ENCODE measurements around the gene SETD7.
"Not testable (repeated sequence)": the region's sequence is repeated elsewhere in the genome, so short reads cannot be mapped to it uniquely, and the experiment has no call there.

The SETD7 gene

DNA sequence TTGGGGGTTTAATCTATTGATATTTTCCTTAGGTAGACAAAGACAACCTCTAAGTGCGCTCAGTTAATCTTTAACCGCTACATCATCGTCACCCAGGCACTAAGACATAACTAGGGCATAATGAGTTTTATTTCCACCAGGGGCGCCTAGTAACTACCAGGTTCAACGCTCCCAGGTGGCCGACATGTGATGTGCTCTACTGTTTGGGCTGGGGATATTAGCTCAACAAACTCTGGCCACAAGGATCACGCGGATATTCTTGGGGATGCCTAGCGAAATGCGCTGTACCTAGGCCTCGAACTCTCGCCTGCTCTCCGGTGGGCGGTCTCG lies 103.0 kb downstream of the SETD7 start:
- DNase-seq (ENCODE audit: extremely low spot score), result peak; percentile 53
- ChIA-PET POLR2A (interaction anchor here (0.6 to 4.4 kb wide), 22 partner anchors 9 to 404 kb away, joined by 3 to 27 read pairs (median 4); partner anchors contain the start of genes MGARP, MGST2, NAA15 and NDUFC1), CTCF (interaction anchor here (0.6 to 1.6 kb wide), 8 partner anchors 29 to 977 kb away, joined by 3 to 7 read pairs (median 3); partner anchors contain the start of gene MGST2)
- TF ChIP-seq SUZ12 (IDR thresholded peaks at IDR 0.05) (no peak), ARNT (IDR thresholded peaks at IDR 0.05) (no peak), CTBP1 (IDR thresholded peaks at IDR 0.05; ENCODE audit: borderline replicate concordance) (no peak), BHLHE40 (IDR thresholded peaks at IDR 0.05; ENCODE audit: borderline replicate concordance) (no peak), L3MBTL2 (conservative IDR thresholded peaks at IDR 0.05) (no peak), HDGF (IDR thresholded peaks at IDR 0.05; ENCODE audit: borderline replicate concordance) (no peak), ZNF384 (IDR thresholded peaks at IDR 0.05) (no peak), ELF4 (IDR thresholded peaks at IDR 0.05) (no peak), FOXA1 (IDR thresholded peaks at IDR 0.05) (no peak), LEF1 (IDR thresholded peaks at IDR 0.05; ENCODE audit: borderline replicate concordance) (no peak), FOXK2 (IDR thresholded peaks at IDR 0.05) (no peak), FOXM1 (IDR thresholded peaks at IDR 0.05; ENCODE audit: borderline replicate concordance) (no peak), SP1 (IDR thresholded peaks at IDR 0.05) (no peak), TARDBP (IDR thresholded peaks at IDR 0.05) (no peak), NFRKB (IDR thresholded peaks at IDR 0.05) (no peak)
- TF ChIP-seq, protein P1, sequence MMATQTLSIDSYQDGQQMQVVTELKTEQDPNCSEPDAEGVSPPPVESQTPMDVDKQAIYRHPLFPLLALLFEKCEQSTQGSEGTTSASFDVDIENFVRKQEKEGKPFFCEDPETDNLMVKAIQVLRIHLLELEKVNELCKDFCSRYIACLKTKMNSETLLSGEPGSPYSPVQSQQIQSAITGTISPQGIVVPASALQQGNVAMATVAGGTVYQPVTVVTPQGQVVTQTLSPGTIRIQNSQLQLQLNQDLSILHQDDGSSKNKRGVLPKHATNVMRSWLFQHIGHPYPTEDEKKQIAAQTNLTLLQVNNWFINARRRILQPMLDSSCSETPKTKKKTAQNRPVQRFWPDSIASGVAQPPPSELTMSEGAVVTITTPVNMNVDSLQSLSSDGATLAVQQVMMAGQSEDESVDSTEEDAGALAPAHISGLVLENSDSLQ (IDR thresholded peaks at IDR 0.05), result no peak

GRCh38 chr4:139451997-139452396 lies 104.0 kb downstream of the SETD7 start:
- DNase-seq (ENCODE audit: extremely low spot score), result no peak
- ChIA-PET POLR2A (interaction anchor here (2.6 to 4.4 kb wide), 2 partner anchors 25 to 104 kb away, joined by 9 to 27 read pairs; partner anchors contain the start of gene SETD7), CTCF (interaction anchor here (0.7 to 1.6 kb wide), 3 partner anchors 41 to 214 kb away, joined by 3 read pairs; partner anchors contain the start of gene MGST2)
- TF ChIP-seq FOXK2 (IDR thresholded peaks at IDR 0.05) (no peak), FOXM1 (IDR thresholded peaks at IDR 0.05; ENCODE audit: borderline replicate concordance) (no peak), CTBP1 (IDR thresholded peaks at IDR 0.05; ENCODE audit: borderline replicate concordance) (no peak), BHLHE40 (IDR thresholded peaks at IDR 0.05; ENCODE audit: borderline replicate concordance) (no peak), LEF1 (IDR thresholded peaks at IDR 0.05; ENCODE audit: borderline replicate concordance) (no peak), FOXA1 (IDR thresholded peaks at IDR 0.05) (no peak), SUZ12 (IDR thresholded peaks at IDR 0.05) (no peak), ELF4 (IDR thresholded peaks at IDR 0.05) (no peak), NFRKB (IDR thresholded peaks at IDR 0.05) (no peak), HDGF (IDR thresholded peaks at IDR 0.05; ENCODE audit: borderline replicate concordance) (no peak), ARNT (IDR thresholded peaks at IDR 0.05) (no peak), TARDBP (IDR thresholded peaks at IDR 0.05) (no peak), SP1 (IDR thresholded peaks at IDR 0.05) (no peak), ZNF384 (IDR thresholded peaks at IDR 0.05) (no peak), L3MBTL2 (conservative IDR thresholded peaks at IDR 0.05) (no peak)
- TF ChIP-seq, protein P1 (IDR thresholded peaks at IDR 0.05), result no peak

- CTCF ChIA-PET, result no interaction called here
- POLR2A ChIA-PET, result no interaction called here
- TF ChIP-seq SUZ12 (IDR thresholded peaks at IDR 0.05) (no peak), LEF1 (IDR thresholded peaks at IDR 0.05; ENCODE audit: borderline replicate concordance) (no peak), L3MBTL2 (conservative IDR thresholded peaks at IDR 0.05) (no peak), ARNT (IDR thresholded peaks at IDR 0.05) (no peak), TARDBP (IDR thresholded peaks at IDR 0.05) (no peak), FOXA1 (IDR thresholded peaks at IDR 0.05) (no peak), CTBP1 (IDR thresholded peaks at IDR 0.05; ENCODE audit: borderline replicate concordance) (no peak), HDGF (IDR thresholded peaks at IDR 0.05; ENCODE audit: borderline replicate concordance) (no peak), ZNF384 (IDR thresholded peaks at IDR 0.05) (no peak), ELF4 (IDR thresholded peaks at IDR 0.05) (no peak), BHLHE40 (IDR thresholded peaks at IDR 0.05; ENCODE audit: borderline replicate concordance) (no peak), FOXK2 (IDR thresholded peaks at IDR 0.05) (no peak), SP1 (IDR thresholded peaks at IDR 0.05) (no peak)
- DNase-seq (ENCODE audit: extremely low spot score), result no peak
Measured at GRCh38 chr4:139450586-139450985, 105.4 kb downstream of the SETD7 start.

DNA sequence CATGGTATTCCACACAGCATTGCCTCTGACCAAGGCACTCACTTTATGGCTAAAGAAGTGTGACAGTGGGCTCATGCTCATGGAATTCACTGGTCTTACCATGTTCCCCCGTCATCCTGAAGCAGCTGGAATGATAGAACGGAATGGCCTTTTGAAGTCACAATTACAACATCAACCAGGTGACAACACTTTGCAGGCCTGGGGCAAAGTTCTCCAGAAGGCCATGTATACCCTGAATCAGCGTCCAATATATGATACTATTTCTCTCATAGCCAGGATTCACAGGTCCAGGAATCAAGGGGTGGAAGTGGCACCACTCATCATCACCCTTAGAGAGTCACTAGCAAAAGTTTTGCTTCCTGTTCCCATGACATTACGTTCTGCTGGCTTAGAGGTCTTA lies 108.9 kb downstream of the SETD7 start:
- POLR2A ChIA-PET; CTCF ChIA-PET; DNase-seq (ENCODE audit: extremely low spot score): not testable (repeated sequence)

Measured in HEK293T (cell line).